H9 (cell line): Measurements from ENCODE around the gene FBLN1. TPM values are rescaled to one million over a fixed set of nuclear protein-coding genes. Genes with fewer than 3 reads are reported as not detected.

Experiments
- DNase-seq: peaks from one replicate; pipeline ENCODE4 v3.0.0-alpha.2; 2017
- H2AFZ ChIP-seq: one replicate; pipeline ENCODE4 v1.6.1; 2013; ENCODE audit warnings: mild to moderate bottlenecking, low read length, control low read depth, moderate library complexity
- H2AK5ac ChIP-seq: 2 replicates; pipeline ENCODE4 v1.6.1; 2013; ENCODE audit warnings: low read length, control low read depth, mixed read lengths; ENCODE audit not compliant: insufficient read length
- H2BK120ac ChIP-seq: one replicate; pipeline ENCODE4 v1.6.1; 2013; ENCODE audit warnings: low read depth, mild to moderate bottlenecking, low read length, control low read depth, inconsistent platforms; ENCODE audit not compliant: poor library complexity, severe bottlenecking
- H2BK12ac ChIP-seq: 2 replicates; pipeline ENCODE4 v1.6.1; 2013; ENCODE audit warnings: low read length, control low read depth, mixed read lengths, low read depth; ENCODE audit not compliant: insufficient read length
- H2BK15ac ChIP-seq: 2 replicates; pipeline ENCODE4 v1.6.1; 2013; ENCODE audit warnings: low read depth, low read length, control low read depth
- H2BK20ac ChIP-seq: one replicate; pipeline ENCODE4 v1.6.1; 2013; ENCODE audit warnings: low read depth, mild to moderate bottlenecking, low read length, control low read depth, inconsistent platforms; ENCODE audit not compliant: poor library complexity, severe bottlenecking
- H2BK5ac ChIP-seq: 2 replicates; pipeline ENCODE4 v1.6.1; 2013; ENCODE audit warnings: low read length, control low read depth, mixed read lengths; ENCODE audit not compliant: insufficient read length
- H3K14ac ChIP-seq: 2 replicates; pipeline ENCODE4 v1.6.1; 2013; ENCODE audit warnings: low read length, control low read depth; ENCODE audit not compliant: insufficient read depth
- H3K18ac ChIP-seq: 2 replicates; pipeline ENCODE4 v1.6.1; 2013; ENCODE audit warnings: low read depth, mild to moderate bottlenecking, mixed read lengths, low read length, control low read depth; ENCODE audit not compliant: insufficient read length
- H3K23ac ChIP-seq: 2 replicates; pipeline ENCODE4 v1.6.1; 2013; ENCODE audit warnings: low read length, control low read depth, mixed read lengths, low read depth; ENCODE audit not compliant: insufficient read length
- H3K23me2 ChIP-seq: 2 replicates; pipeline ENCODE4 v1.6.1; 2013; ENCODE audit warnings: low read depth, mild to moderate bottlenecking, mixed read lengths, low read length, control low read depth; ENCODE audit not compliant: insufficient read length, poor library complexity, severe bottlenecking
- H3K27ac ChIP-seq: 2 replicates; pipeline ENCODE4 v1.5.1; 2013; ENCODE audit warnings: low read length, control low read depth, mixed read lengths, low read depth; ENCODE audit not compliant: insufficient read length
- H3K27me3 ChIP-seq: 2 replicates; pipeline ENCODE4 v1.6.1; 2013; ENCODE audit warnings: low read length, control low read depth, inconsistent platforms; ENCODE audit not compliant: insufficient read depth
- H3K4ac ChIP-seq: 2 replicates; pipeline ENCODE4 v1.6.1; 2013; ENCODE audit warnings: low read depth, mild to moderate bottlenecking, control low read depth, inconsistent platforms, low read length, moderate library complexity
- H3K4me1 ChIP-seq: 2 replicates; pipeline ENCODE4 v1.6.1; 2013; ENCODE audit warnings: low read length, control low read depth, inconsistent platforms; ENCODE audit not compliant: insufficient read depth
- H3K4me2 ChIP-seq: 2 replicates; pipeline ENCODE4 v1.6.1; 2013; ENCODE audit warnings: low read length, control low read depth, mixed read lengths; ENCODE audit not compliant: insufficient read length, insufficient read depth
- H3K56ac ChIP-seq: 2 replicates; pipeline ENCODE4 v1.6.1; 2013; ENCODE audit warnings: low read depth, mild to moderate bottlenecking, mixed read lengths, low read length, control low read depth; ENCODE audit not compliant: insufficient read length
- H3K79me1 ChIP-seq: 2 replicates; pipeline ENCODE4 v1.6.1; 2013; ENCODE audit warnings: low read depth, mild to moderate bottlenecking, moderate library complexity, low read length, control low read depth, inconsistent platforms; ENCODE audit not compliant: insufficient read depth, poor library complexity, severe bottlenecking
- H3K79me2 ChIP-seq: 2 replicates; pipeline ENCODE4 v1.6.1; 2013; ENCODE audit warnings: low read length, control low read depth, inconsistent platforms; ENCODE audit not compliant: insufficient read depth
- H3K9ac ChIP-seq: 2 replicates; pipeline ENCODE4 v1.6.1; 2013; ENCODE audit warnings: low read length, control low read depth, mixed read lengths; ENCODE audit not compliant: insufficient read length; ENCODE audit errors: extremely low read depth
- H3K9me3 ChIP-seq: one replicate; pipeline ENCODE4 v1.6.1; 2013; ENCODE audit warnings: low read depth, low read length, inconsistent platforms; ENCODE audit not compliant: control insufficient read depth
- H3T11ph ChIP-seq: one replicate; pipeline ENCODE4 v1.6.1; 2013; ENCODE audit warnings: mild to moderate bottlenecking, low read length, control low read depth, inconsistent platforms
- H4K20me1 ChIP-seq: one replicate; pipeline ENCODE4 v1.6.1; 2013; ENCODE audit not compliant: control insufficient read depth, insufficient read length, insufficient read depth
- H4K5ac ChIP-seq: 2 replicates; pipeline ENCODE4 v1.6.1; 2013; ENCODE audit warnings: low read depth, mild to moderate bottlenecking, mixed read lengths, low read length, control low read depth; ENCODE audit not compliant: insufficient read length
- H4K8ac ChIP-seq: replicated peaks from 2 replicates; pipeline ENCODE4 v1.6.1; 2013; ENCODE audit warnings: low read length, control low read depth, mixed read lengths, low read depth; ENCODE audit not compliant: insufficient read length
- H4K91ac ChIP-seq: 2 replicates; pipeline ENCODE4 v1.6.1; 2013; ENCODE audit warnings: low read depth, mild to moderate bottlenecking, moderate library complexity, mixed read lengths, low read length, control low read depth; ENCODE audit not compliant: insufficient read length
- H3K27ac Mint-ChIP-seq, 3 experiments: 2 replicates in 2 of 3; 3 replicates in 1 of 3; pipeline ENCODE4 v1.8.0; 2020 to 2021; ENCODE audit warnings: mixed read lengths in 3 of 3, mild to moderate bottlenecking in 1 of 3, moderate library complexity in 1 of 3
- H3K27me3 Mint-ChIP-seq: 2 replicates; pipeline ENCODE4 v1.8.0; 2021; ENCODE audit warnings: low read depth, mild to moderate bottlenecking, moderate library complexity, mixed read lengths
- H3K36me3 Mint-ChIP-seq, 3 experiments: 2 replicates in 2 of 3; 3 replicates in 1 of 3; pipeline ENCODE4 v1.8.0; 2020 to 2021; ENCODE audit warnings: low read depth in 3 of 3, mixed read lengths in 3 of 3; ENCODE audit not compliant: insufficient read depth in 1 of 3
- H3K4me1 Mint-ChIP-seq, 2 experiments: 2 replicates each; pipeline ENCODE4 v1.8.0; 2020; ENCODE audit warnings: mixed read lengths in 2 of 2
- H3K4me3 Mint-ChIP-seq, 2 experiments: 2 replicates in 1 of 2; 3 replicates in 1 of 2; pipeline ENCODE4 v1.8.0; 2020 to 2021; ENCODE audit warnings: mild to moderate bottlenecking in 2 of 2, mixed read lengths in 2 of 2, moderate library complexity in 1 of 2
- H3K9me3 Mint-ChIP-seq, 2 experiments: 2 replicates in 1 of 2; 3 replicates in 1 of 2; pipeline ENCODE4 v1.8.0; 2020; ENCODE audit warnings: mild to moderate bottlenecking in 2 of 2, mixed read lengths in 2 of 2, moderate library complexity in 1 of 2
- CTCF ChIP-seq: fragments of 200-600 bp; sonication (generic); conservative IDR thresholded peaks from 3 replicates; pipeline ENCODE4 v1.8.0; 2021; ENCODE audit warnings: antibody characterized with exemption, mild to moderate bottlenecking
- WGBS: extraction: QIAGEN DNeasy Blood & Tissue Kit; methylation state at CpG from one replicate; pipeline ENCODE4 v1.1.7; 2013; ENCODE audit warnings: missing lambda C conversion rate, low lambda C conversion rate, mixed read lengths; ENCODE audit not compliant: insufficient read length; ENCODE audit errors: extremely low coverage; 5-methylcytosine and 5-hydroxymethylcytosine counted together
- total RNA-seq: library from RNA; stranded (reverse); gene quantifications from 2 replicates; pipeline ENCODE4 v1.2.1, GENCODE V29; 2021

Gene FBLN1
- total RNA-seq, 1 experiment from 2014 or later, result 140 TPM

- no peaks in the 10 kb centered on the region for H3K27me3 ChIP-seq
- no peak for TF ChIP-seq CTCF
- no peak overlapping the region for H3K4me2 ChIP-seq
- no peak overlapping the region for H3K56ac ChIP-seq
- H2BK120ac ChIP-seq, result no peak overlapping the region
- no peaks in the 10 kb centered on the region for H4K20me1 ChIP-seq
- no peak overlapping the region for H3K4ac ChIP-seq
- no peaks in the 10 kb centered on the region; a peak in 2 of 7 replicates for H3K36me3 Mint-ChIP-seq
- H3K27me3 Mint-ChIP-seq, result peaks cover 4% of the 10 kb centered on the region
- H2BK5ac ChIP-seq, result no peak overlapping the region
- H3K9me3 ChIP-seq, result no peaks in the 10 kb centered on the region
- H3K9me3 Mint-ChIP-seq, result no peaks in the 10 kb centered on the region
- H3K79me2 ChIP-seq, result no peaks in the 10 kb centered on the region
- no peak overlapping the region for H2AK5ac ChIP-seq
- no peak overlapping the region for H3K27ac ChIP-seq
- no peak overlapping the region for H3K18ac ChIP-seq
- no peak for DNase-seq
- no peaks in the 10 kb centered on the region for H3K79me1 ChIP-seq
- no peak overlapping the region for H3K4me3 Mint-ChIP-seq
- H3T11ph ChIP-seq, result no peak overlapping the region
- no peak overlapping the region for H4K8ac ChIP-seq
- no peak overlapping the region for H3K23ac ChIP-seq
- H3K4me1 Mint-ChIP-seq, result peaks cover 30 to 34% of the 10 kb centered on the region in 2 experiments
- H2BK15ac ChIP-seq, result no peak overlapping the region
- H3K23me2 ChIP-seq, result no peaks in the 10 kb centered on the region
- no peak overlapping the region for H2BK20ac ChIP-seq
- no peak overlapping the region for H3K9ac ChIP-seq
- no peak overlapping the region for H4K91ac ChIP-seq
- H2AFZ ChIP-seq, result no peak overlapping the region
- WGBS, result no CpG with 5 or more reads among the region's 6 CpGs
- peak overlapping the region; percentile 5 to 80 (median 30); a peak in 2 of 7 replicates for H3K27ac Mint-ChIP-seq
- no peak overlapping the region for H3K14ac ChIP-seq
- peaks cover 4% of the 10 kb centered on the region; the same call in 1 of the 2 replicates for H3K4me1 ChIP-seq
- H2BK12ac ChIP-seq, result no peak overlapping the region
- no peak overlapping the region for H4K5ac ChIP-seq
These were observed 29.0 kb upstream of the FBLN1 start for GRCh38 chr22:45473626-45474237.
